Measurements from ENCODE around the gene OTX1. TPM values are rescaled to one million over a fixed set of nuclear protein-coding genes. Genes with fewer than 3 reads are reported as not detected.

The OTX1 gene
- total and polyA plus RNA-seq, 9 of the 15 experiments (the other 6 are each of a cell fraction or from before 2014, with no cell fraction given) = 0.18 to 7.1 (median 0.58) TPM

DNA sequence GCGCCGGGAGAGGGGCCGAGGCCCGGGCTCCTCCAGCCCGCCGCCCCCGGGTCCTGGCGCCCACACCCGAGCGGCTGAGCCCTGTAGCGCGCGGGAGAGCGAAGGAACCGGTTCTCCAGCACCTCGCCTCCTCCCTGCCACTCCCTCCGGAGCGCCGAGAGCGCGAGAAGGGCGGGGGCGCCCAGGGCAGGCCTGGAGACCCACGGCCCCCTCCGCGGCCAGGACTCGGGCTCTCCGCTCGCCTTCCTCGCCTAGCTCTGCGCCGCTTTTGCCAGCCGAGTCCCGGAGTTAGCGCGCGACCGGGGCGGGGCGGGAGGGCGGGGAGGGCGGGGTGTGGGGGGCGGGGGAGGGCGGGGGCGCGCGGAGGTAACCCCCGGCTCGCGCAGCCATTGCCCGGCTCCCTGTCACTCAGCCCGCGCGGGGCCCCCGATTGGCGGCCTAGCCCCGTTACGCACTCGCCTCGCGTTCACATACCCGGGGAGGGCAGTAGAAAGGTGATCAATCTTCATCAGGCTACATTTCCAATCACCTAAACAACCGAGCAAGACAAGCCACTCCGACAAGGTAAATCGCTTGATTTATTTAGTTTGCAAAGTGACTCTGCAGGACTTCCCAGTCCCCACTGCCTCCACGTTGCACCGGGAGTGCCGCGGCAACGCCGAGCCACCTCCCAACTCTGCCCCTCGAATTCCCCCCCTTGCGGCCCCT is at the start of gene OTX1 (continued):
- TF ChIP-seq BRCA1 (IDR thresholded peaks at IDR 0.05) = no peak
- no peak for TF ChIP-seq BRCA1 (CRISPR knock-in tag; IDR thresholded peaks at IDR 0.05)
- TF ChIP-seq POLR2AphosphoS2 (IDR thresholded peaks at IDR 0.05; ENCODE audit: low read length) = no peak
- TF ChIP-seq, protein P1, sequence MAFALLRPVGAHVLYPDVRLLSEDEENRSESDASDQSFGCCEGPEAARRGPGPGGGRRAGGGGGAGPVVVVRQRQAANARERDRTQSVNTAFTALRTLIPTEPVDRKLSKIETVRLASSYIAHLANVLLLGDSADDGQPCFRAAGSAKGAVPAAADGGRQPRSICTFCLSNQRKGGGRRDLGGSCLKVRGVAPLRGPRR (CRISPR knock-in tag; IDR thresholded peaks at IDR 0.05) = no peak
- no peak for TF ChIP-seq STAG1 (CRISPR knock-in tag; IDR thresholded peaks at IDR 0.05; ENCODE audit: borderline replicate concordance)
- no peak for TF ChIP-seq ZNF184 (CRISPR knock-in tag; IDR thresholded peaks at IDR 0.05)
- TF ChIP-seq RHOXF2B (CRISPR knock-in tag; conservative IDR thresholded peaks at IDR 0.05) = no peak
- TF ChIP-seq RBM15 (IDR thresholded peaks at IDR 0.05; ENCODE audit: insufficient read depth, low read length) = no peak
- TF ChIP-seq SIN3B (IDR thresholded peaks at IDR 0.05; ENCODE audit: low read depth) = 0 out of 2 replicates have a peak, but pooled peaks have one; percentile 39
- no peak for TF ChIP-seq KDM1A (IDR thresholded peaks at IDR 0.05)
- TF ChIP-seq MXI1 (IDR thresholded peaks at IDR 0.05; ENCODE audit: low read depth, low read length) = no peak
- no peak for TF ChIP-seq NFIX (CRISPR knock-in tag; IDR thresholded peaks at IDR 0.05; ENCODE audit: low read depth)
- TF ChIP-seq ZNF3 (CRISPR knock-in tag; IDR thresholded peaks at IDR 0.05) = no peak
- no peak for TF ChIP-seq NFATC3 (IDR thresholded peaks at IDR 0.05)
- TF ChIP-seq SAP30 (IDR thresholded peaks at IDR 0.05; ENCODE audit: borderline replicate concordance, insufficient read depth, low read depth, low read length, poor library complexity, severe bottlenecking) = no peak
- TF ChIP-seq, protein P2, sequence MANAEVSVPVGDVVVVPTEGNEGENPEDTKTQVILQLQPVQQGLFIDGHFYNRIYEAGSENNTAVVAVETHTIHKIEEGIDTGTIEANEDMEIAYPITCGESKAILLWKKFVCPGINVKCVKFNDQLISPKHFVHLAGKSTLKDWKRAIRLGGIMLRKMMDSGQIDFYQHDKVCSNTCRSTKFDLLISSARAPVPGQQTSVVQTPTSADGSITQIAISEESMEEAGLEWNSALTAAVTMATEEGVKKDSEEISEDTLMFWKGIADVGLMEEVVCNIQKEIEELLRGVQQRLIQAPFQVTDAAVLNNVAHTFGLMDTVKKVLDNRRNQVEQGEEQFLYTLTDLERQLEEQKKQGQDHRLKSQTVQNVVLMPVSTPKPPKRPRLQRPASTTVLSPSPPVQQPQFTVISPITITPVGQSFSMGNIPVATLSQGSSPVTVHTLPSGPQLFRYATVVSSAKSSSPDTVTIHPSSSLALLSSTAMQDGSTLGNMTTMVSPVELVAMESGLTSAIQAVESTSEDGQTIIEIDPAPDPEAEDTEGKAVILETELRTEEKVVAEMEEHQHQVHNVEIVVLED (CRISPR knock-in tag; IDR thresholded peaks at IDR 0.05) = 0 out of 2 replicates have a peak, but pooled peaks have one; percentile 23
- no peak for TF ChIP-seq SREBF2 (CRISPR knock-in tag; IDR thresholded peaks at IDR 0.05)
- peak; percentile 93 for TF ChIP-seq ZFX (CRISPR knock-in tag; IDR thresholded peaks at IDR 0.05)
- TF ChIP-seq, protein P3, sequence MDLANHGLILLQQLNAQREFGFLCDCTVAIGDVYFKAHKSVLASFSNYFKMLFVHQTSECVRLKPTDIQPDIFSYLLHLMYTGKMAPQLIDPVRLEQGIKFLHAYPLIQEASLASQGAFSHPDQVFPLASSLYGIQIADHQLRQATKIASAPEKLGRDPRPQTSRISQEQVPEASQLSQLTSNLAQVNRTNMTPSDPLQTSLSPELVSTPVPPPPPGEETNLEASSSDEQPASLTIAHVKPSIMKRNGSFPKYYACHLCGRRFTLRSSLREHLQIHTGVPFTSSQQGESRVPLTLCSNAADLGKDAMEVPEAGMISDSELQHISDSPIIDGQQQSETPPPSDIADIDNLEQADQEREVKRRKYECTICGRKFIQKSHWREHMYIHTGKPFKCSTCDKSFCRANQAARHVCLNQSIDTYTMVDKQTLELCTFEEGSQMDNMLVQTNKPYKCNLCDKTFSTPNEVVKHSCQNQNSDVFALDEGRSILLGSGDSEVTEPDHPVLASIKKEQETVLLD (IDR thresholded peaks at IDR 0.05) = no peak
- no peak; the same call in 1 of the 2 replicates for TF ChIP-seq NR1H2 (CRISPR knock-in tag; IDR thresholded peaks at IDR 0.05)
- TF ChIP-seq ZNF311 (CRISPR knock-in tag; IDR thresholded peaks at IDR 0.05) = no peak
- TF ChIP-seq ZNF583 (CRISPR knock-in tag; IDR thresholded peaks at IDR 0.05) = no peak
- TF ChIP-seq ZNF253 (CRISPR knock-in tag; conservative IDR thresholded peaks at IDR 0.05) = no peak
- no peak for TF ChIP-seq KLF13 (tag; IDR thresholded peaks at IDR 0.05; ENCODE audit: borderline replicate concordance, low read depth)
- TF ChIP-seq CHD2 (IDR thresholded peaks at IDR 0.05; ENCODE audit: low read depth, low read length) = peak; percentile 1
- TF ChIP-seq, protein P4, sequence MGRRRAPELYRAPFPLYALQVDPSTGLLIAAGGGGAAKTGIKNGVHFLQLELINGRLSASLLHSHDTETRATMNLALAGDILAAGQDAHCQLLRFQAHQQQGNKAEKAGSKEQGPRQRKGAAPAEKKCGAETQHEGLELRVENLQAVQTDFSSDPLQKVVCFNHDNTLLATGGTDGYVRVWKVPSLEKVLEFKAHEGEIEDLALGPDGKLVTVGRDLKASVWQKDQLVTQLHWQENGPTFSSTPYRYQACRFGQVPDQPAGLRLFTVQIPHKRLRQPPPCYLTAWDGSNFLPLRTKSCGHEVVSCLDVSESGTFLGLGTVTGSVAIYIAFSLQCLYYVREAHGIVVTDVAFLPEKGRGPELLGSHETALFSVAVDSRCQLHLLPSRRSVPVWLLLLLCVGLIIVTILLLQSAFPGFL (CRISPR knock-in tag; IDR thresholded peaks at IDR 0.05) = no peak
- TF ChIP-seq KAT8 (IDR thresholded peaks at IDR 0.05; ENCODE audit: low read depth) = no peak
